Activated CD8-positive, alpha-beta memory T cell treated with anti-CD3 and anti-CD28 coated beads, Interleukin-2, amount 10 ng/mL, durations not matched to agents 7 days and 5 days (primary cell): ENCODE data around the gene CIAPIN1. TPM values are rescaled to one million over a fixed set of nuclear protein-coding genes. Genes with fewer than 3 reads are reported as not detected.

ENCODE experiments used
- ATAC-seq: fragments of 150-1000 bp; cut with Tn5 transposase; one replicate; pipeline ENCODE4 v1.10.0; 2021; ENCODE audit warnings: moderate library complexity
- CTCF ChIA-PET: fragments of 350-600 bp; sonication (Branson Sonifier 250); formaldehyde crosslinking; loops from one replicate; lab custom pipeline; 2021; ENCODE audit warnings: antibody characterized with exemption; lab: Charles Lee
- DNase-seq: peaks from one replicate; pipeline ENCODE4 v3.0.0-alpha.2; 2020
- H3K27ac Mint-ChIP-seq: one replicate; pipeline ENCODE4 v1.8.0; 2021; ENCODE audit warnings: mild to moderate bottlenecking, mixed read lengths
- H3K27me3 Mint-ChIP-seq: one replicate; pipeline ENCODE4 v1.8.0; 2021; ENCODE audit warnings: mixed read lengths
- H3K36me3 Mint-ChIP-seq: one replicate; pipeline ENCODE4 v1.8.0; 2021; ENCODE audit warnings: mild to moderate bottlenecking, mixed read lengths
- H3K4me1 Mint-ChIP-seq: one replicate; pipeline ENCODE4 v1.8.0; 2021; ENCODE audit warnings: mixed read lengths
- H3K4me3 Mint-ChIP-seq: one replicate; pipeline ENCODE4 v1.8.0; 2021; ENCODE audit warnings: mild to moderate bottlenecking, moderate library complexity, mixed read lengths
- H3K9me3 Mint-ChIP-seq: one replicate; pipeline ENCODE4 v1.8.0; 2022; ENCODE audit warnings: low read depth, mixed read lengths
- total RNA-seq, 2 experiments: library from RNA; stranded (reverse); gene quantifications; one replicate each; pipeline ENCODE4 v1.2.3, GENCODE V29; 2021

The CIAPIN1 gene
- total RNA-seq = 10 to 100 TPM; 46.5 to 62.5 TPM

- DNase-seq = peak; percentile 97
- Mint-ChIP-seq H3K36me3 (peaks cover 16% of the 10 kb centered on the region), H3K27me3 (no peaks in the 10 kb centered on the region), H3K4me1 (peaks cover 37% of the 10 kb centered on the region), H3K27ac (peak within 1 kb of the TSS; percentile 86), H3K4me3 (peak within 1 kb of the TSS; percentile 94), H3K9me3 (no peaks in the 10 kb centered on the region)
- CTCF ChIA-PET = interaction anchor here (0.7 to 5.6 kb wide), 7 partner anchors 10 to 147 kb away, joined by 3 to 55 read pairs (median 14); partner anchors contain the start of gene POLR2C
- ATAC-seq = peak; percentile 100
Measured at GRCh38 chr16:57447186-57447962, at the start of gene CIAPIN1, which contains the start of gene COQ9. CIAPIN1 (minus strand) TSS chr16:57447385; CDS start chr16:57440928, 6,457 bp downstream. COQ9 (plus strand) TSS chr16:57447479; CDS start chr16:57447506, 27 bp downstream.

GRCh38 chr16:57493767-57494166 is 46.6 kb upstream of the CIAPIN1 start:
- Mint-ChIP-seq H3K27ac (no peak overlapping the region), H3K9me3 (no peaks in the 10 kb centered on the region), H3K4me1 (peaks cover 5% of the 10 kb centered on the region), H3K4me3 (no peak overlapping the region), H3K27me3 (peaks cover 12% of the 10 kb centered on the region), H3K36me3 (no peaks in the 10 kb centered on the region)
- ATAC-seq (no peak), DNase-seq (no peak)
- CTCF ChIA-PET = no interaction called here

GRCh38 chr16:57489229-57489628 is 42.0 kb upstream of the CIAPIN1 start:
- H3K9me3 Mint-ChIP-seq = no peaks in the 10 kb centered on the region
- H3K4me1 Mint-ChIP-seq = peaks cover 22% of the 10 kb centered on the region
- no peak for DNase-seq

GRCh38 chr16:57486858-57487834 is 40.0 kb upstream of the CIAPIN1 start:
- Mint-ChIP-seq H3K27me3 (peaks cover 8% of the 10 kb centered on the region), H3K4me3 (peak overlapping the region; percentile 60), H3K27ac (peak overlapping the region; percentile 49), H3K36me3 (no peaks in the 10 kb centered on the region), H3K9me3 (no peaks in the 10 kb centered on the region), H3K4me1 (peaks cover 22% of the 10 kb centered on the region)
- DNase-seq = no peak
- CTCF ChIA-PET = interaction anchor here (0.9 to 3.5 kb wide), 8 partner anchors 12 to 122 kb away, joined by 3 to 21 read pairs (median 4); partner anchors contain the start of gene POLR2C
- no peak for ATAC-seq

More at GRCh38 chr16:57489229-57489628, 42.0 kb upstream of the CIAPIN1 start:
- Mint-ChIP-seq H3K27ac (no peak overlapping the region), H3K4me3 (no peak overlapping the region), H3K27me3 (peaks cover 15% of the 10 kb centered on the region), H3K36me3 (no peaks in the 10 kb centered on the region)
- CTCF ChIA-PET = interaction anchor here (0.9 to 1.2 kb wide), 3 partner anchors 14 to 31 kb away, joined by 3 to 4 read pairs (median 4); partner anchors contain the start of gene POLR2C
- no peak for ATAC-seq

GRCh38 chr16:57485916-57486857 is 39.0 kb upstream of the CIAPIN1 start, which contains the start of gene DOK4:
DOK4 (minus strand) TSS chr16:57486493; CDS start chr16:57479507, 6,986 bp downstream.
- Mint-ChIP-seq H3K36me3 (no peaks in the 10 kb centered on the region), H3K4me1 (peaks cover 22% of the 10 kb centered on the region), H3K9me3 (no peaks in the 10 kb centered on the region), H3K27me3 (peaks cover 3% of the 10 kb centered on the region), H3K4me3 (peak within 1 kb of the TSS; percentile 71), H3K27ac (peak within 1 kb of the TSS; percentile 49)
- peak; percentile 81 for DNase-seq
- peak; percentile 98 for ATAC-seq
- CTCF ChIA-PET = interaction anchor here (0.9 to 3.5 kb wide), 9 partner anchors 11 to 123 kb away, joined by 3 to 21 read pairs (median 4); partner anchors contain the start of gene POLR2C

GRCh38 chr16:57485091-57485915 is 38.1 kb upstream of the CIAPIN1 start:
- CTCF ChIA-PET = interaction anchor here (1.3 to 3.5 kb wide), 5 partner anchors 10 to 62 kb away, joined by 3 to 21 read pairs (median 13); partner anchors contain the start of gene POLR2C
- ATAC-seq (no peak), DNase-seq (no peak)
- no peak overlapping the region for H3K27ac Mint-ChIP-seq
- peaks cover 22% of the 10 kb centered on the region for H3K4me1 Mint-ChIP-seq
- peak overlapping the region; percentile 71 for H3K4me3 Mint-ChIP-seq
- H3K9me3 Mint-ChIP-seq = no peaks in the 10 kb centered on the region
- no peaks in the 10 kb centered on the region for H3K36me3 Mint-ChIP-seq
- H3K27me3 Mint-ChIP-seq = peaks cover 3% of the 10 kb centered on the region

- Mint-ChIP-seq H3K27me3 (peaks cover 3% of the 10 kb centered on the region), H3K4me1 (peaks cover 21% of the 10 kb centered on the region), H3K27ac (no peak overlapping the region), H3K36me3 (no peaks in the 10 kb centered on the region), H3K4me3 (no peak overlapping the region), H3K9me3 (no peaks in the 10 kb centered on the region)
- CTCF ChIA-PET = interaction anchor here (1.5 to 3.5 kb wide), 5 partner anchors 9 to 68 kb away, joined by 3 to 21 read pairs (median 13); partner anchors contain the start of gene POLR2C
- DNase-seq (no peak), ATAC-seq (no peak)
Measured at GRCh38 chr16:57484515-57485005, 37.4 kb upstream of the CIAPIN1 start.

- peaks cover 19% of the 10 kb centered on the region for H3K4me1 Mint-ChIP-seq
- no peak for DNase-seq
- H3K27me3 Mint-ChIP-seq = peaks cover 3% of the 10 kb centered on the region
- no peaks in the 10 kb centered on the region for H3K36me3 Mint-ChIP-seq
- H3K27ac Mint-ChIP-seq = no peak overlapping the region
- H3K4me3 Mint-ChIP-seq = no peak overlapping the region
- CTCF ChIA-PET = interaction anchor here (1.2 to 2.5 kb wide), 5 partner anchors 9 to 67 kb away, joined by 5 to 15 read pairs (median 6); partner anchors contain the start of gene POLR2C
- no peaks in the 10 kb centered on the region for H3K9me3 Mint-ChIP-seq
- ATAC-seq = no peak
Measured at GRCh38 chr16:57483725-57484514, 36.7 kb upstream of the CIAPIN1 start.

GRCh38 chr16:57482845-57483545 is 35.8 kb upstream of the CIAPIN1 start:
- H3K4me3 Mint-ChIP-seq = no peak overlapping the region
- no peaks in the 10 kb centered on the region for H3K27me3 Mint-ChIP-seq
- ATAC-seq = no peak
- no peak overlapping the region for H3K27ac Mint-ChIP-seq
- peaks cover 19% of the 10 kb centered on the region for H3K4me1 Mint-ChIP-seq
- CTCF ChIA-PET = interaction anchor here (1.2 to 2.1 kb wide), 4 partner anchors 37 to 66 kb away, joined by 5 to 9 read pairs (median 6); no protein-coding TSS in a partner anchor
- H3K9me3 Mint-ChIP-seq = no peaks in the 10 kb centered on the region
- no peak for DNase-seq
- H3K36me3 Mint-ChIP-seq = no peaks in the 10 kb centered on the region

- H3K27ac Mint-ChIP-seq = no peak overlapping the region
- no peaks in the 10 kb centered on the region for H3K27me3 Mint-ChIP-seq
- no peak overlapping the region for H3K4me3 Mint-ChIP-seq
- ATAC-seq (no peak), DNase-seq (no peak)
- CTCF ChIA-PET = interaction anchor here (2.1 kb wide), 1 partner anchor 38 kb away, joined by 9 read pairs; no protein-coding TSS in a partner anchor
- no peaks in the 10 kb centered on the region for H3K36me3 Mint-ChIP-seq
- no peaks in the 10 kb centered on the region for H3K9me3 Mint-ChIP-seq
- H3K4me1 Mint-ChIP-seq = peaks cover 12% of the 10 kb centered on the region
Measured at GRCh38 chr16:57481421-57481820, 34.2 kb upstream of the CIAPIN1 start.
